Measurements from ENCODE around the gene SLC6A2. TPM values are rescaled to one million over a fixed set of nuclear protein-coding genes. Genes with fewer than 3 reads are reported as not detected.

The SLC6A2 gene
- total and polyA plus RNA-seq, 9 donors = 0.65 to 3.0 (median 1.7) TPM

- 9% methylated on average over 1 of the region's 1 CpG for WGBS (ENCODE audit: insufficient coverage)
- DNase-seq = peak; percentile 42
- Histone ChIP-seq H3K36me3 (ENCODE audit: control insufficient read depth, insufficient read depth, low read length) (no peaks in the 10 kb centered on the region), H3K9me3 (replicated peaks; ENCODE audit: control insufficient read depth, low read depth, low read length) (no peaks in the 10 kb centered on the region), H3K27ac (ENCODE audit: low read length) (no peak overlapping the region), H3K4me1 (ENCODE audit: control insufficient read depth, insufficient read depth, low read length) (peaks cover 5% of the 10 kb centered on the region), H3K27me3 (ENCODE audit: control insufficient read depth, insufficient read depth, low read length) (peaks cover 5% of the 10 kb centered on the region), H3K4me3 (ENCODE audit: low read length) (no peak overlapping the region)
Observed at GRCh38 chr16:55706739-55707384, 51.1 kb downstream of the SLC6A2 start.

- Histone ChIP-seq H3K27me3 (ENCODE audit: control insufficient read depth, insufficient read depth, low read length) (peaks cover 11% of the 10 kb centered on the region), H3K4me3 (ENCODE audit: low read length) (no peak overlapping the region), H3K36me3 (ENCODE audit: control insufficient read depth, insufficient read depth, low read length) (no peaks in the 10 kb centered on the region), H3K4me1 (ENCODE audit: control insufficient read depth, insufficient read depth, low read length) (no peaks in the 10 kb centered on the region), H3K27ac (ENCODE audit: low read length) (no peak overlapping the region), H3K9me3 (replicated peaks; ENCODE audit: control insufficient read depth, low read depth, low read length) (no peaks in the 10 kb centered on the region)
- 80% methylated on average over 4 of the region's 5 CpGs for whole genome bisulfite sequencing (ENCODE audit: insufficient coverage)
- DNase-seq = no peak
Observed at GRCh38 chr16:55709801-55710200, 54.0 kb downstream of the SLC6A2 start.

- Histone ChIP-seq H3K9me3 (replicated peaks; ENCODE audit: control insufficient read depth, low read depth, low read length) (no peaks in the 10 kb centered on the region), H3K27ac (ENCODE audit: low read length) (no peak overlapping the region), H3K36me3 (ENCODE audit: control insufficient read depth, insufficient read depth, low read length) (no peaks in the 10 kb centered on the region), H3K27me3 (ENCODE audit: control insufficient read depth, insufficient read depth, low read length) (peaks cover 11% of the 10 kb centered on the region), H3K4me1 (ENCODE audit: control insufficient read depth, insufficient read depth, low read length) (no peaks in the 10 kb centered on the region), H3K4me3 (ENCODE audit: low read length) (no peak overlapping the region)
- no peak for DNase-seq
- no CpG with 5 or more reads among the region's 2 CpGs for WGBS (ENCODE audit: insufficient coverage)
Observed at GRCh38 chr16:55710466-55710865, 54.7 kb downstream of the SLC6A2 start.

GRCh38 chr16:55711959-55712876 is 56.4 kb downstream of the SLC6A2 start:
- Histone ChIP-seq H3K27ac (ENCODE audit: low read length) (no peak overlapping the region), H3K4me3 (ENCODE audit: low read length) (no peak overlapping the region), H3K4me1 (ENCODE audit: control insufficient read depth, insufficient read depth, low read length) (no peaks in the 10 kb centered on the region), H3K9me3 (replicated peaks; ENCODE audit: control insufficient read depth, low read depth, low read length) (no peaks in the 10 kb centered on the region), H3K27me3 (ENCODE audit: control insufficient read depth, insufficient read depth, low read length) (peaks cover 8% of the 10 kb centered on the region), H3K36me3 (ENCODE audit: control insufficient read depth, insufficient read depth, low read length) (no peaks in the 10 kb centered on the region)
- DNase-seq = peak; percentile 68
- WGBS (ENCODE audit: insufficient coverage) = no CpG with 5 or more reads among the region's 10 CpGs

GRCh38 chr16:55713103-55713502 is 57.3 kb downstream of the SLC6A2 start:
- WGBS (ENCODE audit: insufficient coverage) = 83% methylated on average over 1 of the region's 1 CpG
- Histone ChIP-seq H3K36me3 (ENCODE audit: control insufficient read depth, insufficient read depth, low read length) (no peaks in the 10 kb centered on the region), H3K27ac (ENCODE audit: low read length) (no peak overlapping the region), H3K4me1 (ENCODE audit: control insufficient read depth, insufficient read depth, low read length) (no peaks in the 10 kb centered on the region), H3K27me3 (ENCODE audit: control insufficient read depth, insufficient read depth, low read length) (peaks cover 8% of the 10 kb centered on the region), H3K4me3 (ENCODE audit: low read length) (no peak overlapping the region), H3K9me3 (replicated peaks; ENCODE audit: control insufficient read depth, low read depth, low read length) (no peaks in the 10 kb centered on the region)
- DNase-seq = no peak

GRCh38 chr16:55717326-55717725 is 61.5 kb downstream of the SLC6A2 start:
- no peaks in the 10 kb centered on the region for H3K4me1 ChIP-seq (ENCODE audit: control insufficient read depth, insufficient read depth, low read length)
- DNase-seq = no peak
- H3K9me3 ChIP-seq (replicated peaks; ENCODE audit: control insufficient read depth, low read depth, low read length) = no peaks in the 10 kb centered on the region
- 72% methylated on average over 3 of the region's 3 CpGs for WGBS (ENCODE audit: insufficient coverage)
- no peak overlapping the region for H3K27ac ChIP-seq (ENCODE audit: low read length)
- H3K36me3 ChIP-seq (ENCODE audit: control insufficient read depth, insufficient read depth, low read length) = no peaks in the 10 kb centered on the region
- peaks cover 6% of the 10 kb centered on the region for H3K27me3 ChIP-seq (ENCODE audit: control insufficient read depth, insufficient read depth, low read length)
- no peak overlapping the region for H3K4me3 ChIP-seq (ENCODE audit: low read length)

- no peak overlapping the region for H3K4me3 ChIP-seq (ENCODE audit: low read length)
- H3K27ac ChIP-seq (ENCODE audit: low read length) = no peak overlapping the region
- H3K4me1 ChIP-seq (ENCODE audit: control insufficient read depth, insufficient read depth, low read length) = no peaks in the 10 kb centered on the region
- peaks cover 2% of the 10 kb centered on the region for H3K27me3 ChIP-seq (ENCODE audit: control insufficient read depth, insufficient read depth, low read length)
- 36% methylated on average over 2 of the region's 5 CpGs for WGBS (ENCODE audit: insufficient coverage)
- H3K36me3 ChIP-seq (ENCODE audit: control insufficient read depth, insufficient read depth, low read length) = no peaks in the 10 kb centered on the region
- no peak for DNase-seq
- H3K9me3 ChIP-seq (replicated peaks; ENCODE audit: control insufficient read depth, low read depth, low read length) = no peaks in the 10 kb centered on the region
Observed at GRCh38 chr16:55725055-55725777, 69.4 kb downstream of the SLC6A2 start.

- WGBS (ENCODE audit: insufficient coverage) = 77% methylated on average over 1 of the region's 6 CpGs
- H3K27me3 ChIP-seq (ENCODE audit: control insufficient read depth, insufficient read depth, low read length) = peaks cover 2% of the 10 kb centered on the region
- no peaks in the 10 kb centered on the region for H3K4me1 ChIP-seq (ENCODE audit: control insufficient read depth, insufficient read depth, low read length)
Observed at GRCh38 chr16:55728797-55729196, 73.0 kb downstream of the SLC6A2 start.

GRCh38 chr16:55730115-55730514 is 74.3 kb downstream of the SLC6A2 start:
- DNase-seq = no peak
- H3K27ac ChIP-seq (ENCODE audit: low read length) = no peak overlapping the region
- H3K4me1 ChIP-seq (ENCODE audit: control insufficient read depth, insufficient read depth, low read length) = no peaks in the 10 kb centered on the region
- H3K9me3 ChIP-seq (replicated peaks; ENCODE audit: control insufficient read depth, low read depth, low read length) = no peaks in the 10 kb centered on the region
- H3K36me3 ChIP-seq (ENCODE audit: control insufficient read depth, insufficient read depth, low read length) = no peaks in the 10 kb centered on the region
- H3K4me3 ChIP-seq (ENCODE audit: low read length) = no peak overlapping the region
- H3K27me3 ChIP-seq (ENCODE audit: control insufficient read depth, insufficient read depth, low read length) = peaks cover 2% of the 10 kb centered on the region
- WGBS (ENCODE audit: insufficient coverage) = 80% methylated on average over 5 of the region's 5 CpGs

More at GRCh38 chr16:55728797-55729196, 73.0 kb downstream of the SLC6A2 start:
- Histone ChIP-seq H3K36me3 (ENCODE audit: control insufficient read depth, insufficient read depth, low read length) (no peaks in the 10 kb centered on the region), H3K27ac (ENCODE audit: low read length) (no peak overlapping the region), H3K4me3 (ENCODE audit: low read length) (no peak overlapping the region), H3K9me3 (replicated peaks; ENCODE audit: control insufficient read depth, low read depth, low read length) (no peaks in the 10 kb centered on the region)
- DNase-seq = no peak

GRCh38 chr16:55732496-55732895 is 76.7 kb downstream of the SLC6A2 start:
- Histone ChIP-seq H3K27me3 (ENCODE audit: control insufficient read depth, insufficient read depth, low read length) (peaks cover 2% of the 10 kb centered on the region), H3K4me1 (ENCODE audit: control insufficient read depth, insufficient read depth, low read length) (no peaks in the 10 kb centered on the region), H3K9me3 (replicated peaks; ENCODE audit: control insufficient read depth, low read depth, low read length) (no peaks in the 10 kb centered on the region), H3K36me3 (ENCODE audit: control insufficient read depth, insufficient read depth, low read length) (no peaks in the 10 kb centered on the region), H3K27ac (ENCODE audit: low read length) (no peak overlapping the region), H3K4me3 (ENCODE audit: low read length) (no peak overlapping the region)
- WGBS (ENCODE audit: insufficient coverage) = 100% methylated on average over 1 of the region's 2 CpGs
- DNase-seq = no peak

Data from muscle of leg (tissue), 11 donors.